ENCODE results near the gene ADAM20.

Gene ADAM20

GRCh38 chr14:70563869-70564268, 29.1 kb upstream of the ADAM20 start:
- Histone ChIP-seq H3K27me3 (ENCODE audit: insufficient read depth, poor library complexity, severe bottlenecking) (no peaks in the 10 kb centered on the region), H3K4me1 (ENCODE audit: insufficient read depth, poor library complexity, severe bottlenecking) (no peaks in the 10 kb centered on the region), H3K4me3 (ENCODE audit: severe bottlenecking) (no peak overlapping the region), H3K9me3 (ENCODE audit: severe bottlenecking) (no peaks in the 10 kb centered on the region), H3K36me3 (ENCODE audit: low read depth) (peaks cover 46% of the 10 kb centered on the region), H3K27ac (ENCODE audit: poor library complexity, severe bottlenecking) (no peak overlapping the region)
- no peak for TF ChIP-seq CTCF (IDR thresholded peaks at IDR 0.05; ENCODE audit: poor library complexity, severe bottlenecking)
- DNase-seq (ENCODE audit: low spot score): no peak
- no peak for ATAC-seq (ENCODE audit: low read depth)

GRCh38 chr14:70563417-70563816, 28.6 kb upstream of the ADAM20 start:
- Histone ChIP-seq H3K9me3 (ENCODE audit: severe bottlenecking) (no peaks in the 10 kb centered on the region), H3K4me3 (ENCODE audit: severe bottlenecking) (no peak overlapping the region), H3K27ac (ENCODE audit: poor library complexity, severe bottlenecking) (no peak overlapping the region), H3K27me3 (ENCODE audit: insufficient read depth, poor library complexity, severe bottlenecking) (no peaks in the 10 kb centered on the region), H3K4me1 (ENCODE audit: insufficient read depth, poor library complexity, severe bottlenecking) (no peaks in the 10 kb centered on the region), H3K36me3 (ENCODE audit: low read depth) (peaks cover 43% of the 10 kb centered on the region)
- ATAC-seq (ENCODE audit: low read depth) (no peak), DNase-seq (ENCODE audit: low spot score) (no peak)
- no peak for TF ChIP-seq CTCF (IDR thresholded peaks at IDR 0.05; ENCODE audit: poor library complexity, severe bottlenecking)

GRCh38 chr14:70558356-70558755, 23.6 kb upstream of the ADAM20 start:
- Histone ChIP-seq H3K9me3 (ENCODE audit: severe bottlenecking) (no peaks in the 10 kb centered on the region), H3K27ac (ENCODE audit: poor library complexity, severe bottlenecking) (no peak overlapping the region), H3K27me3 (ENCODE audit: insufficient read depth, poor library complexity, severe bottlenecking) (no peaks in the 10 kb centered on the region), H3K36me3 (ENCODE audit: low read depth) (peaks cover 9% of the 10 kb centered on the region), H3K4me1 (ENCODE audit: insufficient read depth, poor library complexity, severe bottlenecking) (no peaks in the 10 kb centered on the region), H3K4me3 (ENCODE audit: severe bottlenecking) (no peak overlapping the region)
- ATAC-seq (ENCODE audit: low read depth): no peak
- DNase-seq (ENCODE audit: low spot score): no peak
- no peak for TF ChIP-seq CTCF (IDR thresholded peaks at IDR 0.05; ENCODE audit: poor library complexity, severe bottlenecking)

GRCh38 chr14:70555890-70556289, 21.1 kb upstream of the ADAM20 start:
- no peak overlapping the region for H3K27ac ChIP-seq (ENCODE audit: poor library complexity, severe bottlenecking)
- peak; percentile 38; the same call in 2 of the 3 replicates for ATAC-seq (ENCODE audit: low read depth)
- no peak overlapping the region for H3K4me3 ChIP-seq (ENCODE audit: severe bottlenecking)
- no peaks in the 10 kb centered on the region; the same call in 1 of the 2 replicates for H3K36me3 ChIP-seq (ENCODE audit: low read depth)
- no peaks in the 10 kb centered on the region for H3K27me3 ChIP-seq (ENCODE audit: insufficient read depth, poor library complexity, severe bottlenecking)
- H3K4me1 ChIP-seq (ENCODE audit: insufficient read depth, poor library complexity, severe bottlenecking): no peaks in the 10 kb centered on the region
- TF ChIP-seq CTCF (IDR thresholded peaks at IDR 0.05; ENCODE audit: poor library complexity, severe bottlenecking): no peak
- H3K9me3 ChIP-seq (ENCODE audit: severe bottlenecking): no peaks in the 10 kb centered on the region
- no peak for DNase-seq (ENCODE audit: low spot score)

GRCh38 chr14:70538087-70538486, 3.3 kb upstream of the ADAM20 start:
- H3K4me1 ChIP-seq (ENCODE audit: insufficient read depth, poor library complexity, severe bottlenecking): no peaks in the 10 kb centered on the region
- no peak for ATAC-seq (ENCODE audit: low read depth)
- no peak overlapping the region for H3K27ac ChIP-seq (ENCODE audit: poor library complexity, severe bottlenecking)
- H3K9me3 ChIP-seq (ENCODE audit: severe bottlenecking): no peaks in the 10 kb centered on the region
- no peak for DNase-seq (ENCODE audit: low spot score)
- H3K4me3 ChIP-seq (ENCODE audit: severe bottlenecking): no peak overlapping the region
- H3K36me3 ChIP-seq (ENCODE audit: low read depth): no peaks in the 10 kb centered on the region
- no peak for TF ChIP-seq CTCF (IDR thresholded peaks at IDR 0.05; ENCODE audit: poor library complexity, severe bottlenecking)
- H3K27me3 ChIP-seq (ENCODE audit: insufficient read depth, poor library complexity, severe bottlenecking): no peaks in the 10 kb centered on the region

All from RWPE2 (cell line).